Keratinocyte (primary cell): ENCODE measurements around the gene NPY4R2. TPM values are rescaled to one million over a fixed set of nuclear protein-coding genes. Genes with fewer than 3 reads are reported as not detected.

Experiments used
- polyA plus RNA-seq, 5 experiments: library from polyadenylated mRNA; depleted of rRNA in 3 of 5; stranded (reverse) in 3 of 5; stranded (forward) in 1 of 5; unstranded in 1 of 5; fragments of >200 nt; gene quantifications; 1 replicate in 1 of 5; 2 replicates in 3 of 5; 3 replicates in 1 of 5; pipeline versions ENCODE4 v1.2.1 to v1.2.3, GENCODE V29; 2011 to 2012; ENCODE audit warnings: missing spikeins in 2 of 5, low read depth in 1 of 5, low replicate concordance in 1 of 5

The NPY4R2 gene
- polyA plus RNA-seq, 1 donor (not counting 4 experiments of a cell fraction or from before 2014, with no cell fraction given) = 0.16 TPM

Other genes with a start within 250 kb of the NPY4R2 start
- 0.13 TPM in 1 of 3 replicates, not detected in the others for gene SYT15B, start 155.1 kb upstream of the NPY4R2 start, polyA plus RNA-seq
- 4.8 to 28.2 TPM (median 26.2 TPM) in 3 replicates for gene FAM25C, start 81.1 kb downstream of the NPY4R2 start, polyA plus RNA-seq